HG03045 (cell line): ENCODE data around the gene HMCN1.

Source experiments
- ATAC-seq: cut with Tn5 transposase; IDR thresholded peaks from one replicate; pipeline ENCODE4 v1.9.1; 2021; ENCODE audit warnings: mild to moderate bottlenecking, moderate library complexity; ENCODE audit not compliant: unreplicated experiment

Gene HMCN1

DNA sequence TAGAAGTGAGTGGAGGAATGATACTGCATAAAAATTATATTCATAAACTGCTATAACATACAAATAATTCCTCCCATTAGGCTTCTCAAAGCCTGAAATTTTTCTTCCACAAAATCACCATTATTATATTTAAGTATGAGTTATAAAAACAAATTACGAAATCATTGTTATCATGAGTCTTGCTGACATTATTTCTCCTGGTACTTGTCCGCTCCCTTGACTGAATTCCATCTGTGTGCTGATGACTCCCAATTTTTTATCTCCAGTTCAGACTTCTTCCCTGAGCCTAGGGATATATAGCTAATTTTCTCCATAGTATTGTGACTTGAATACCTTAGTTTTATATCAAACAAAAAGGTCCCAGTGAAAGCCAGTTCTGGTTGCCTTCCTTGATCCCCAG lies 268.2 kb downstream of the HMCN1 start:
- no peak for ATAC-seq

DNA sequence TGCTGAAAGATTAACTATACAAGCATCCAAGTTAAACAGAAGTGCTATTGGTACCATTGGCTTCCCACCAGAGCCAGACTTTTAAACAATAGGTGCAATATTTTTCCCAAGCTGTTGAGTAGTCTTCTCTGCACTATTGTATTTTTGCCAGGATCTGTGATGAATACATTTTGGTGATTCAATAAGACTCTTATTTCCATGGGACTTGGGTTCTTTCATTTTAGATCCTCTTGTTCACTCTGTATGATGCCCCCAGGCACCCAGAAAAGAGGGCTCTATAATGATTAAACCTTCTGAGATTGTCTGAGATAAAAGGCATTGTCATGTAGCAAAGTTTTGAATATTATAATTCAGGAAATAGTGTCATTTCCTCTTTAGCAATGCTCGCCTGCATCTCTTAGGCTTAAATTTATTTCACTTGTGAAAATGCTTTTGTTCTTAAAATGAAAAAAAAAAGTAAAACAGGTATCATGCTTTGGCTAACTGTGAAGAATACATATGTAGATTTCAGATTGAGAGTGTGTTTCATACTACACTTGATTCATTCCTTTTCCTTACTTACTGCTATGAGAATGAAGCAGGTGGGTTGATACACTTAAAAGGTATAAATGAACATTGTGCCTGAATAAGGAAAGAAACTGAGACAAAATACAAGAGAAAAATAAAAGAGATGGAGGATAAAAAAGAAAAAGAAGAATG lies 275.0 kb downstream of the HMCN1 start:
- ATAC-seq, result no peak

DNA sequence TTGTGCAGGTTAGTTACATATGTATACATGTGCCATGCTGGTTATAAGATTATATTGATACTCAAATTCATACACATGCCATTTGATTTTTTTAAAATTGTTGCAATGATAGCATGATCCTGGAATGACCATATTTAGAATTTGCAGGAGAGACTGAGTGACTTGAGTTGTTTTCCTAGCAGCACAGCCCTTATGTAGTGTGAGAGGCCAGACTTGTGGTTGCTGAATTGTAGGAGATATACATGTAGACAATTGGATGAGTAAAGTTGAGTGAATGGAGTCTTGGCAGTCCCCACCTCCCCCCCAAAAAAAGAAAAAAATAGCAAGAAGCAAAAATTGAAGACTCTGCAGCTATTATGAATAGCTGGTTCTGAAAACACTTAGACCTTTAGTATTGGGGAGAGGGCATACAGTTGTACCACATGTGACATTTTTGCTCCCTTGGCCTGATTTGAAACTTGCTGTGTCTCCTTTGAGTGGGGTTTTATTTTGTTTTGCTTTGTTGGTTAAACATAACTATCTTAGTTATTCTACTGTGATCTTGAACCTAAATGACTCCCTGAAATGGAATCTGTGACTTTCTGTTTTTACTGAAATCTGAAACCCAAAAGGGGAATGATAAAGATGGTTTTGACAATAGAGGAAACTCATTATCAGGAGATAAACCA lies 280.3 kb downstream of the HMCN1 start:
- ATAC-seq, result no peak

DNA sequence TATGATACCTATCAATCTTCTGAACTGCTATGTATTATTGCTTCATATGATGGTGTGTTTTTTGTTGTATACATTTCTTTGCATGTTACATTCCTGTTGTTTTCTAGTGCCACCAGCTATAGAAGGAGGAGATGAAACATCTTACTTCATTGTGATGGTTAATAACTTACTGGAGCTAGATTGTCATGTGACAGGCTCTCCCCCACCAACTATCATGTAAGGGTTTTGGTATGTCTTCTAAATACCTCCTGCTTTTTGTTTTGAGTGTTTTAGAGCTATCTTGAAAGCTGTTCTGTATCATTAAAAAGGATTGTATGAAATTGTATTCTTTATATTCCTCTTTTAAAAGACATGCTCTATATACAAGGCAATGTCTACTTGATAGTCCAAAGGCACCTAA lies 282.7 kb downstream of the HMCN1 start:
- ATAC-seq, result no peak

DNA sequence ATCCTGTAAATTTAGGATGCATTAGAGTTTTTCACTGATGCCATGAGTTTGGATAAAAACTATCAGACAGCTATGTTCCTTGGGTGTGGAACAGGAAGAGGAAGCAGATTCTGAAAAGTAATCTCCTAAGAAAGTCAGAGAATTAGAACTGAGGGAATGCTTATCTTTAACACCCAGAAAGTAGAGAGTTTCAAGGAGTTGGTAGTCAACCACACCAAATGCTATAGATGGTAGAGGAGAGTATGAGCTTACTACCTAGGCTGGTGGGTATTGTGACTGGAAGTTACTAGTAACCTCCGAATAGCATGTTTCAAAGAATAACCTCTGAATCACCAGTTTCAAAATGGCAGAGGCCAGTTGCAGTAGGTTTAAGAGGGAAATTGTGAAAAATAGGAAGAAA lies 288.0 kb downstream of the HMCN1 start:
- no peak for ATAC-seq

DNA sequence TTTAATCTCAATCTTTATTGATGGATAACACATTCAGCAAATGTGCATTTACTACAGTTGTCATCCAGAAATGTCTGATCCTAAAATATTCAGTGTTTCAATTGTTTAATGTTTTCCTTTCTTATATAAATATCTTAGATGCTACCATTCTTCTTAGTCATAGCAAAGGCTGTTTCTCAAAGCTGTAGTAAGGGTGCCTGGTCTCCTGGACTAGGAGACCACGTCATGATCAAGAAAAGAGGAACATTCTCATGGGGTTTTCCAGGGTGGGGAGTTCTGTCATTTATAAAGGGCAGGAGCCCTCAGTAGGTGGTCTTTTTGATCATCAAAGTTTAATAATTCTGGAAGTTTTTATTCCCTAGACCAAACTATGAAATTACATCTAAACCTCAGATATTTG lies 292.8 kb downstream of the HMCN1 start:
- no peak for ATAC-seq

DNA sequence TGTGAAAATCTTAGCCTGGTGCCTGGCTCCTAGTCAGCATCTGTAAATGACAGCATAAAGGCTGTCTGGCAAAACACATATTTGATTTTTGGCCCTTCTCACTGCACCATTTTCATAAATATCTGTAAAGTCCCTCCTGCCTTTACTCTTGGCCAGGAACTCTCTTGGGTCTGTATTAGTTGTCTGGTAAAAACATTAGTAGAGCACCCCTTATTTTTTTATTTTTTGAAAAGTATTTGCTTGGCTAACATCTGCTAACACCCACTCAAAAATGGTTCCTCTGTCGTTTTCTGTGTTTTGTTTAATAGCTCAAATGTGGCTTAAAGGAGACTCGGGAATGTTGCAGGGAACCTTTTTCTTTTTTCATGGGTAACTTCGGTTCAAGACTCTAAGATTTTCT lies 293.4 kb downstream of the HMCN1 start:
- ATAC-seq, result no peak

DNA sequence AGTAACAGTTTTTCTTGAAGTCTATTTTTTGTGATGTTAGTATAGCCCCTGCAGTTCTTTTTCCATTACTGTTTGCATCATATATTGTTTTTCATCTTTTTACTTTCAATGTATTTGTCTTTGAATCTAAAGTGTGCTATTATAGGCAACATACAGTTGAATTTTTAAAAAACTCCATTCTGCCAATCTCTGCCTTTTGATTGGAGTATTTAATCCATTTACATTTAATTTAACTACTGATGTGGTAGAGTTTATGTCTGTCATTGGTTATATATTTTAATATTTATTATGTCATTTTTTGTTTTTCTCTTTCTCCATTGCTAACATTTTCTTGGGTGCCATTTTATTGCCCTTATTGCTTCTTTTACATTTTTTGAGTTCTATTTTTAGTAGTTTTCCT lies 296.3 kb downstream of the HMCN1 start:
- ATAC-seq, result no peak

DNA sequence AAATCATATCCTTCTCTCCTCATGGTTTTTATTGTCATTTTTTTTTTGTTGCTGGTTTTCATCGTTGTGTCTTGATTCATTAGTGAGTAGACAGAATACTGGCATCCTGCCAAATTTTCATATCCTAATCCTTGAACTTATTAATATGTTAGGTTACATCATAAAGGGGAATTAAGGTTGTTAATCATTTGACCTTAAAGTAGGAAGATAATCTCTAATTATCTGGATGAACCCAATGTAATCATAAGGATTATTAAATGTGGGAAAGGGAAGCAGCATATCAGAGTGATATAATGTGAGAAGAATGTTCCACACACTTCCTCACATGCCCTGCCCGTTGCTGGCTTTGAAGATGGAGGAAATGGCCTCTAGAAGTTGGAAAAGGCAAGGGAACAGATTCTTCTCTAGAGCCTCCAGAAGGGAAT lies 299.7 kb downstream of the HMCN1 start:
- no peak for ATAC-seq

DNA sequence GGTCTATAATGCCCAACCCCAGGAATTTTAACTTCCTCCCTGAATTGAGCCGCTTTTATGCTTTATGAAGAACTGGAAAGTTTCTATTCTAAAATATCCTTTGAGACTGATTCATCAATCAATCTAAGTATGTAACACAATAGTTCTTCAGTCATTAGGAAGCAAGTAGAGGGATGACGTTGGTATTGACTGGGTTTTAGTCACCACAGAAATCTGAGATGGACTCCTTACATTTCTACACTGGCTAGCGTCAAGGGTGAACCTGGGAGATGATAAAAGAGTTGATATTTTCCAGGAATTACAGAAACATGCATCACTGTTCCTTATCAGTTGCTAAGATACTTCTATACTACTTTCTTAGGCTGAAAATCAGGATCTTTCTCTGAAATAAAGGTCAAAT lies 308.0 kb downstream of the HMCN1 start:
- ATAC-seq, result no peak

DNA sequence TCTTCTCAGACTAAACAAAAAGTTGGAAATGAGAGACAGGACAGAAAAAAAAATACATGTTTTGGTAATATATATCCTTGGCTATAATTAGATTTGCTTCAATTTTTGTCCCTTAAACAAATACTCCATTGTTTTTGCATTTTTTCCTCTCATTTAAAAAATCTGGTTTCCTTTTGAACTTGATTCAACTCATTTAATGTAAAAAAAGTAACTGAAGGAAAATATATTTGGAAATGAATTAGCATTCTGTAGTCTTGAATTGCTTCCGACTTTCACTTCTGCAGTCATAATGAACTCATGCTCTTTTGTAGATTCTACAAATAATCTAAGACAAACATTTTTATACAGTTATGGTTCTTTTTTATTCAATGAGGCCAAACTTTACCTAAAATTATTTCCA lies 309.1 kb downstream of the HMCN1 start:
- ATAC-seq, result no peak

DNA sequence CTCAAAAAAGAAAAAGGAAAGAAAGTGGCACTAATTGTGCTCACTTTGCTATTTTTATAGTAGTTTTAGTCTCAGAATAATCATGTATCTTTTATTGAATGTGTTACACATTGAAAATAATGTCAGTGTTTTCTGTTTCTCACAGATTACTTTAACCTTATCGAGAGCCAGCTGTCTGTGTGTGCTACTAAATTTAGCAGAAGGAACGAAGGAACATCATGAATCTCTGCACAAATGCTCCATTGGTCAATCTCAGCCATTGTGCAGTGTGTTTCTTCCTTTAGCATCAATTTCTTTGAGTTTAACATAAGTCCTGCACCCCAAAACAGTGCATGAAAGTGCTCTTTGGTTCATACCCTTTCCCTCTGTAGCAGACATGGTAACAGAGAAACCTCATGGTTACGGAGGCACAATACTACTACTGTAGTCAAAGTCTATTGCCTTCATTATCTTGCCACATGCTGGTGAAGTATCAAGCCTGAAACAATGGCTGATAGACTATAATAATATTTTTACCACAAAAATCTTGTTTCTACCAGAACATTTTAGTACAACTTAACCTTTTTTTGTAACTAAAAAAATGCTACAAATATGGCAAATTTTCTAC lies 310.0 kb downstream of the HMCN1 start:
- ATAC-seq, result no peak

DNA sequence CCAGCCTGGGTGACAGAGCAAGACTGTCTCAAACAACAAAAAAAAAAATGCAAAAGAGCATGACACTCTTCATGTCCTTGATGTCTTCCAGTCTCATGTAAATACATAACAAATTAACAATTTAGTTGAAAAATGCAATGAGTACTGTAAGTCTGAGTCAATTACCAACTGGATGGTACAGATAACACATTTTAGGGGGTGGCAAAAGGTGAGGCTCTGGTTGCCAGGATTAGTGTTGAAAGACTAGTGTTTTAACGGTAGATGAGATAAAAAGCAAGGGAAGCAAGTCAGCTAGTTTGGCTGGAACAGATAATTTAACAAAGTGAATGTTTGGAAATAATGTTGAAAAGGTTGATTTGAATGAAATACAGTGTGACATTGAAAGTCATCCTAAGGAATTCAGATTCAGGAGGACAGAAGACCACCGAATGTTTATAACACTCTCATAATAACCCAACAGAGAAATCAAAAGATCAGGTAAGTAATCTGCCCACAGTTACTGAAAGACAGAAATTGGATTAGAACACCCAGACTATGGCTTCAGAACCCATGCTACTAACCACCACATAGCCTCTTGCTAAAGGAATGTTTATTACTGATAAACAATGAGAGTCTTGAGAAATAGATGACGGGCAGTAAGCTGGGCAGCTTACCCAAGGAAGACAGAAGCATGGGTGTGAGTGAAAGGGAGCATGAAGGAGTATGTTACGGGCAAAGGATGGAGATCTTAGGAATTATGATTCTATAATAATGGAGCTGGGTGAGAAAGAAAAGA lies 312.4 kb downstream of the HMCN1 start:
- no peak for ATAC-seq

DNA sequence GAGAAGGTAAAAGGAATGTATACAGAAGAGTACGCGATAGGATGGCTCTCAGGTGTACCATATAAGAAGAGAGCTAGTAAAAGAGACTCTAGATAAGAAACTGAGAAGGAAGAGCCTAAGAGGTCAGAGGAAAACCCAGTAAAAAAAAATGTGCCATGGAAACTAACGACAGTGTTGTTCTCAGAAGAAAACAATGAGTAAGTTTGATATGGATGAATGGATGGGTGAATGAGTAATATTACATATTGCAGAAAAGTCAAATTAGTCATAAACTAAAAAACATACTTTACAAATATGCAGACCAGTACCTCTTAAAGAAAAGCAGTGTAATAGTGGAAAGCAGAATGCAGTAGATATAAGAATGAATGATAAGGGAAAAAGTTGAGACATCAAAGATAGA lies 316.2 kb downstream of the HMCN1 start:
- ATAC-seq, result no peak

DNA sequence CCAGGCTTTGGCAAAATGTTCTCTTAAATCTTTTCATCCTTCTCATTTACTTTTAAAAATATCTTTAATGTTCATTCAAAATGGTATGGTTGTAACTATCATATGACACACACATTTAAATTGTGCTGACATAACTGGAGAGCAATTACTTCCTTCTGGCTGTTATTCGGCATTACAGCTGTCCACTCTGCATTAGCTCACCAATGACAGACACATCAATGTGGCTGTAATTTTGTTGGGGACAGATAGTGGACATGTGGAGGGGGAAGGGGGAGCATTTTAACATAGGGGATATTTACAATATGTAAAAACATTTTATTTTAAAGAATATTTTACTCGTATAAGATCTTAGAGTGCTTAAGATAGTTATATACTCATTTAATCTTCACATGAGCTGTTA lies 319.8 kb downstream of the HMCN1 start:
- ATAC-seq, result no peak

DNA sequence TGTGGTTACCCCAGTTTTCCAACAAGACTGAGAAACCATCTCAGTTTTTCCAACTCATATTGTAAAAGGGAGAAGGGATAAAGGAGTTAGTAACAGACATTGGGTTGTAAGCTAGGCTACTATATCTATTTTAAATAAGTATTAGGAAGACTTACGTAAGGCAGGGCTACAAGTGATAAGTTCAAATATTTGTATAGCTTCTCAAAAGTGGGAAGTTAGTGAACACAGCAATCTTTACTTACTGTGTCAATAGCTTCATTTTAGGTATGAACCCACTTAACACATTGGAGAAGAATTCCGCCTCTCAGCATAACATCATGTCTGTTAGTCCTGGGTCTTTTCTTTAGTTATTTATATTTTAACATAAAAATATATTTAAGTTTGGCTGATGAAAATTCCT lies 320.7 kb downstream of the HMCN1 start:
- no peak for ATAC-seq

DNA sequence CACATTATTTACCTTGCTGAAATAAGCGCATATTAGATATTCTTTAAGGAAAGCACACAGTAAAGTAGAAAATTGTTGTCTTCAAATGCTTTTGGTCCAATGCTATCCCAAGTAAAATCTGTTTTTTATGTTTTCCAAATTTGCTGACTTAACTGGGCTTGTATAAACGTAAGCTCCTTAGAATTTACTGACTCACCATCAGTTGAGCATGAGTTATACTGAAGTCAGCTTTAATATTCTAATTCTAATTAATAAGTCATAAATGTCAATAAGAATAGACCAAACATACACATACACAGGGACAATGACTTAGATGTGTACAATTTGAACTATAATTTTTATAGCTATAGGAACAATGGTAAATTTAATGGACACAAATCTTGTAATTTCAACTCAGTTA lies 321.7 kb downstream of the HMCN1 start:
- no peak for ATAC-seq

DNA sequence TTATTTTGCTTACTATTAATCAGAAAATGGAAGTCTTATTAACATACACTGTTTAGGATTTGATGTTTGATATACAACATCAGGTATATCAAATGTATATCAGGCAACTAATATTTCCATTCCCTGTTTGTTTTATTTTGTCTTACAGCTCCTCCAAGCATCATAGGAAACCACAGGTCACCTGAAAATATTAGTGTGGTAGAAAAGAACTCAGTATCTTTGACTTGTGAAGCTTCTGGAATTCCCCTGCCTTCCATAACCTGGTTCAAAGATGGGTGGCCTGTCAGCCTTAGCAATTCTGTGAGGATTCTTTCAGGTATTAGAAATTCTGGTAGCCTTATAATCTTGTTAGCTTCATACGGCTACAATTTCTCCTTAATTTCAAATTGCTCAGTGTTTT lies 322.9 kb downstream of the HMCN1 start:
- ATAC-seq, result no peak

DNA sequence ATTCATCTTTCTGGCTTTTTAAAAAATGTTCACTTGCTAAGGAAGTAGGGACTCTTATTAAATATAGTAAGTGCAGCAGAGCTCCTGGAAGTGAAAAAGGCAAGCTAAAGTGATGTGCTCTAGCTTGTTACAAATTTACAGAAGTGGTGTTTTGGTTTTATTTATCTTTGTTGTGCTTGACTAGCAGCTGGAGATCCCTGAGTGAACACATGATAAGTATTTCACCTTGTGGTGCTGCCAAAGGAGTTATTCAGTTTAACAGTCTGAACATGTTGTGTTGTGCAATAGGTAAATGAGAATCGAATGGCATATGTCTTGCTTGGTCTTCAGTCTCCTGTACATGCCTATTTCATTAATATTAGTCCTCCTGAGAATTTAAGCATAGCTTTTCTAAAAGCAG lies 325.1 kb downstream of the HMCN1 start:
- ATAC-seq, result no peak

DNA sequence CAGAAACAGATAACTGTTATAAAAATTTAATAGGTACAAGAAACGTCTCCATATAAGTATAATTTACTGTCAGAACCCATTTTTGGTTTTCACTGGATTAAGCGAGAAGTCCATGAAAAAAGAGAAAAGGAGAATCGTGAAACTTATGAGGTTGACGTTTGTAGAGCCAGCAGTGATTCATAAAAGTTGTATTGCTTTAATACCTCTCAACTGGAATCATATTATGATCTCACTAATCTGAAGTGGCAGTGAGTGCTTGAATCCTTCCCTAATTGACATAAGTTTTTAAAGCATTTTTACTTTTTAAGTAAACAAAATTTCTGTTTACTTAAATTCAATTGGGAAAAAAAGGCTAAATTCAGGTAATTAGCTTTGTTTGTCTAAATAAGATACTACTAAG lies 325.6 kb downstream of the HMCN1 start:
- ATAC-seq, result no peak

DNA sequence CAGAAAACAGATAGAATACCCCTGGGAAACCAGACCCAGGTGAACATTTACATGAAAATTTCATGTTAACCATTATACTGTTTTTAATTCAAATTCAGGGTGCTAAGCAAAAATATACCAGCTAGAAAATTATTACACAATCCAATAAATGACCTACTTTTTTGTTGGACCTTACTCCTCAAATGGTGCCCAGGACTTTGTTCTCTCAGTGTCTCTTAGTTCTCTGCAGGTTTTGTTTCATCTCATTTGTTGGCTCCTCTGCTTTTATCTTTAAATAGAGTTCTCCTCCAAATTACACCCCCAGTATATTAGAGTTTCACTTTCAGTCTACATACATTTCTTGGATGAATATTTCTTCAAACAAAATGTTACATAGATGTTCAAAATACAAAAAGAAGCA lies 326.0 kb downstream of the HMCN1 start:
- ATAC-seq, result no peak
